Heart left ventricle (tissue), 16 donors: ENCODE results near the gene CRACR2A. TPM values are rescaled to one million over a fixed set of nuclear protein-coding genes. Genes with fewer than 3 reads are reported as not detected.

Experiments
- ATAC-seq, 4 donors: fragments of 200-7000 bp; cut with Tn5 transposase; one replicate each; pipeline ENCODE4 v1.9.1; 2020 to 2022; ENCODE audit warnings: moderate library complexity in 4 of 4, mild to moderate bottlenecking in 3 of 4, moderate number of reproducible peaks in 1 of 4
- DNase-seq, 5 donors: peaks; one replicate each; pipeline ENCODE4 v3.0.0-alpha.2; 2020
- H3K27ac ChIP-seq, 12 donors: fragments of 200-600 bp; sonication (generic) in 4 of 12; one replicate each; pipeline versions ENCODE4 v1.5.0 to v1.8.0; 2016 to 2022; ENCODE audit warnings: mild to moderate bottlenecking in 2 of 12
- H3K27me3 ChIP-seq, 9 donors: fragments of 200-600 bp; sonication (generic) in 2 of 9; one replicate each; pipeline versions ENCODE4 v1.5.1 to v1.8.0; 2016 to 2022; ENCODE audit warnings: mild to moderate bottlenecking in 3 of 9
- H3K36me3 ChIP-seq, 9 donors: fragments of 200-600 bp; sonication (generic) in 2 of 9; one replicate each; pipeline versions ENCODE4 v1.5.0 to v1.8.0; 2018 to 2022; ENCODE audit warnings: mild to moderate bottlenecking in 2 of 9
- H3K4me1 ChIP-seq, 12 donors: fragments of 200-600 bp; sonication (generic) in 4 of 12; one replicate each; pipeline versions ENCODE4 v1.5.0 to v1.8.0; 2016 to 2022; ENCODE audit warnings: mild to moderate bottlenecking in 3 of 12
- H3K4me3 ChIP-seq, 12 donors: fragments of 200-600 bp; sonication (generic) in 4 of 12; one replicate each; pipeline versions ENCODE4 v1.5.0 to v1.8.0; 2017 to 2022; ENCODE audit warnings: mild to moderate bottlenecking in 9 of 12, moderate library complexity in 4 of 12
- H3K9me3 ChIP-seq, 12 donors: fragments of 200-600 bp; sonication (generic) in 4 of 12; one replicate each; pipeline versions ENCODE4 v1.5.0 to v1.8.0; 2016 to 2022; ENCODE audit warnings: mild to moderate bottlenecking in 1 of 12
- CTCF ChIP-seq, 12 donors: fragments of 200-600 bp; sonication (generic) in 4 of 12; IDR thresholded peaks; one replicate each; pipeline versions ENCODE4 v1.5.0 to v1.8.0; 2018 to 2022; ENCODE audit warnings: antibody characterized with exemption in 12 of 12, mild to moderate bottlenecking in 5 of 12
- POLR2A ChIP-seq, 2 donors: fragments of 450-650 bp; IDR thresholded peaks; one replicate each; pipeline ENCODE4 v1.6.1; 2017; ENCODE audit warnings: antibody characterized with exemption in 2 of 2, mild to moderate bottlenecking in 2 of 2, moderate library complexity in 2 of 2
- WGBS, 4 donors: extraction: QIAGEN DNeasy Blood & Tissue Kit in 2 of 4; methylation state at CpG; one replicate each; pipeline versions ENCODE4 v1.1.5 to v1.1.7; 2013 to 2018; 5-methylcytosine and 5-hydroxymethylcytosine counted together
- intact Hi-C, 10 donors: fragments of 100-400 bp; cut with DNase I; formaldehyde crosslinking; loops; one replicate each; pipeline versions ENCODE4 v1.11.1 to v1.14.2; 2022
- polyA plus RNA-seq, 2 donors: library from polyadenylated mRNA; stranded (reverse); fragments of 200-250 nt; gene quantifications; one replicate each; pipeline ENCODE4 v1.2.3, GENCODE V29; 2013
- total RNA-seq, 9 donors: library from RNA; depleted of rRNA in 2 of 9; stranded (reverse); fragments of >200 nt in 2 of 9; fragmentation: NEBNext Ultra II Directional in 3 of 9; extraction: Animal tissue kit (Norgen Biotek cat#: 25700) in 3 of 9; gene quantifications; one replicate each; pipeline versions ENCODE4 v1.1.0 to v1.2.4, GENCODE V29; 2016 to 2023
- donor health status: ischemic (EF 13 %, LVEDD 7.1; RV severe dilation, severe dysfunction).
- donor health status: healthy with polysubstance abuse.
- donor health status: DM: no; HTN: yes; CAD: no.
- donor health status: DM: no; HTN: no; CAD: no.
- donor health status: ischemic (EF 25% LVEDD 6.9; RV normal size, moderate dysfunction).
- donor health status: ischemic (EF 25% LVEDD 5.7; RV mildly dilated, moderate dysfunction).
- donor health status: healthy.
- donor health status: DM: yes; HTN: yes; CAD: no.
- donor health status: ischemic (EF 35%, LVEDD 5.7; RV mildly dilated, moderate dysfunction).
- donor health status: nonischemic (EF 11% LVEDD 7.7; RV severe dilation, severe dysfunction).
- donor health status: DM: yes; HTN: yes; CAD: no.
- donor health status: PGD.
- donor health status: ischemic (EF 29% LVEDD 5.4; RV normal size, mild dysfunction).
- donor health status: nonischemic (EF 23%, LVEDD 6.1; RV moderate dilation, normal function).

The CRACR2A gene
- total and polyA plus RNA-seq, 11 donors, result 1.0 to 14.1 (median 4.7) TPM

DNA sequence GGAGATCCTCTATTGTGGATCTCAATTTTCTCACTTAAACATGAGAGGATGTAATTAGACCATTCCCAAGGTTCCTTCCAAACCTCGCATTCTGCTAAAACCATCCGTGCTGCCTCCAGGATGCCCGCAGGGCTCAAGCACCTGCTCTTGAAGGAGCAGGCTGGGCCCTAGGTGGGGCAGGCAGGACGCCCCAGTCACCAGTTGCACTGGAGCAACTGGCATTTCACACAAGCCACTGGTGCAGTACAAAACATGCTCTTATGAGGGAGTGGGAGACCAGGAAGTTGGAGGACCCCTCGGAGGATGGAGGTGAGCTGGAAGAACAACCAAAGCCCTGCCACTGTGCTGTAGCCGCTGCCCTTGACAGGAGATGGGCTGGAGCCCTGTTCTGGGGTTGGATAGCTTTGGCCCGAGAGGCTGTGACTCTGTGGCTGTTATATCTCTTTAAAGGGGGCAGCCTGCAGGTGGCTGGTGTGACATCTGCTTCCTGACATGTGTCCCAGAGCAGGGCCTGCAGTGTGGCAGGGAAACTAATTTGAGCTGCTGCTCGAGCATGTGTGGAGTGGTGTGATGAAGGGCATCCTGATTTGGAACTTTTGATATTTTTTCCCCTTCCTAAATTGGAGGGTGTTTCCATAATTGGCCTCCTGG, 122.2 kb downstream of the CRACR2A start:
- Histone ChIP-seq H3K4me3 (no peak overlapping the region), H3K4me1 (peaks cover 0 to 8% (median 0%) of the 10 kb centered on the region in 12 donors), H3K27me3 (no peaks in the 10 kb centered on the region), H3K36me3 (peaks cover 0 to 16% (median 0%) of the 10 kb centered on the region in 9 donors), H3K9me3 (no peaks in the 10 kb centered on the region), H3K27ac (no peak overlapping the region)
- intact Hi-C loops, result no loop called here
- ATAC-seq, result no peak
- TF ChIP-seq POLR2A (IDR thresholded peaks at IDR 0.05) (no peak), CTCF (IDR thresholded peaks at IDR 0.05) (no peak)
- no peak for DNase-seq
- WGBS, 4 donors, result 80 to 92% (median 84%) methylated on average over 6 to 8 of the region's 8 CpGs

DNA sequence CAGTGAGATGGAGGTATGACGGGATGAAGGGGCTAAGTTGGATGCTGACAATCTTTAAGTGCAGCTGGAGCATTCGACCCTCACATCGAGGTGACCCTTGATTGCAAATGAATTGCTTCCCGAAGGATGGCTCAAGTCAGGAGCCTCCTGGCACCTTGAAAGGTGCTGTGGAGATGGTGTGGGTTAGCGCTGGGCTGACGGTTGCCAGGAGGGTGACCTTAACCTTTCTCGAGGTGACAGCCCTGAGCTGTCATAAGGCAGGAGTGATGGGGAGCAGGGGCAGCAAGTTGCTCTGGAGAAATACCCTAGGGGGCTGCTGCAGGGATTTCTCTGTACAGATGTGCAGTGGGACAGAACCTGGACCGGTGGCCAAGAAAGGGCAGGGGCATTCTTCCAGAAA, 122.8 kb downstream of the CRACR2A start:
- no peaks in the 10 kb centered on the region for H3K9me3 ChIP-seq
- WGBS, 4 donors, result 77 to 89% (median 81%) methylated on average over 8 of the region's 8 CpGs
- ATAC-seq, result no peak

GRCh38 chr12:3629057-3629830, 123.7 kb downstream of the CRACR2A start:
- TF ChIP-seq POLR2A (IDR thresholded peaks at IDR 0.05) (no peak), CTCF (IDR thresholded peaks at IDR 0.05) (peak in 1 of 12 donors; percentile 6)
- no peaks in the 10 kb centered on the region for H3K9me3 ChIP-seq
- no peaks in the 10 kb centered on the region for H3K27me3 ChIP-seq
- peaks cover 0 to 8% (median 0%) of the 10 kb centered on the region in 12 donors for H3K4me1 ChIP-seq
- 69 to 76% (median 72%) methylated on average over 11 to 14 of the region's 14 CpGs for WGBS, 4 donors
- peak in 3 of 4 donors; percentile 27 to 50 (median 45) for ATAC-seq
- H3K27ac ChIP-seq, result peak overlapping the region in 7 of 12 donors; percentile 17 to 67 (median 25)
- intact Hi-C loops, result no loop called here
- H3K36me3 ChIP-seq, result peaks cover 0 to 16% (median 0%) of the 10 kb centered on the region in 9 donors
- no peak overlapping the region for H3K4me3 ChIP-seq
- DNase-seq, result no peak

More for the DNA sequence above, 122.8 kb downstream of the CRACR2A start:
- Histone ChIP-seq H3K4me1 (peaks cover 0 to 8% (median 0%) of the 10 kb centered on the region in 12 donors), H3K4me3 (no peak overlapping the region), H3K36me3 (peaks cover 0 to 16% (median 0%) of the 10 kb centered on the region in 9 donors), H3K27ac (no peak overlapping the region), H3K27me3 (no peaks in the 10 kb centered on the region)
- TF ChIP-seq CTCF (IDR thresholded peaks at IDR 0.05) (no peak), POLR2A (IDR thresholded peaks at IDR 0.05) (no peak)
- intact Hi-C loops, result no loop called here
- DNase-seq, result no peak

DNA sequence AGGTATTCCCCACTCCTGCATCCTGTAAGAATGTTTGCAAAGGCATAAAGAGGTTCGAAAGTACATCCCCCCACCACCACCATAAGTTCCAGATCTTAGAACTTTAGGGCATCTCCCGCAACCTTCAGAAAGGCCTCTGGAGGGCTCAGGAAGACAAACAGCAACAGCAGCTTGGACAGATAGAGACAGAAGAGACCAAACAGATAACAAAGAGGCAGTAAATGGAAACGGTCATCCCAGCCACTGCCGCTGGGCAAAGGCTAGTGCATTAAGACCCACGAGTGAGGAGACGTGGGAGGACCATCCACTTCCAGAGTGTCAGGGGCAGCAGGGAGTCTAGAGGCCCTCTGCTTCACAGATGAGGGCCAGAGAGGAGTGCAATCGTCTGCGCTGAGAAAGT, 124.3 kb downstream of the CRACR2A start:
- Histone ChIP-seq H3K27ac (no peak overlapping the region), H3K4me3 (no peak overlapping the region), H3K4me1 (peaks cover 0 to 8% (median 0%) of the 10 kb centered on the region in 12 donors), H3K36me3 (peaks cover 0 to 16% (median 0%) of the 10 kb centered on the region in 9 donors), H3K27me3 (no peaks in the 10 kb centered on the region), H3K9me3 (no peaks in the 10 kb centered on the region)
- ATAC-seq (no peak), DNase-seq (no peak)
- 83 to 93% (median 88%) methylated on average over 8 of the region's 8 CpGs for WGBS, 4 donors
- TF ChIP-seq CTCF (IDR thresholded peaks at IDR 0.05) (no peak), POLR2A (IDR thresholded peaks at IDR 0.05) (no peak)
- intact Hi-C loops, result no loop called here
